ENCODE measurements around the gene PTOV1.

- TF ChIP-seq CTCF (IDR thresholded peaks at IDR 0.05; ENCODE audit: low read depth, low read length, missing input control) (no peak), JUND (IDR thresholded peaks at IDR 0.05) (no peak)
These were observed 3.7 kb downstream of the PTOV1 start for GRCh38 chr19:49854378-49855263.
